Measurements from ENCODE around the gene MXRA8. TPM values are rescaled to one million over a fixed set of nuclear protein-coding genes. Genes with fewer than 3 reads are reported as not detected.
A peak's percentile ranks its signal among the peaks of the same experiment; 100 is the strongest.
"Not testable (repeated sequence)": the region's sequence is repeated elsewhere in the genome, so short reads cannot be mapped to it uniquely, and the experiment has no call there.

Gene MXRA8
- total and polyA plus RNA-seq, 4 donors, result 40.6 to 212 (median 77.2) TPM

GRCh38 chr1:1370771-1371300 is 12.5 kb upstream of the MXRA8 start:
- Histone ChIP-seq H3K36me3 (ENCODE audit: control insufficient read depth, insufficient read depth, low read length) (peaks cover 44% of the 10 kb centered on the region), H3K9me3 (ENCODE audit: control insufficient read depth, insufficient read depth, low read length) (no peaks in the 10 kb centered on the region), H3K27me3 (ENCODE audit: control insufficient read depth, insufficient read depth, low read length) (no peaks in the 10 kb centered on the region), H3K27ac (ENCODE audit: low read depth, low read length) (no peak overlapping the region), H3K4me1 (ENCODE audit: control insufficient read depth, insufficient read depth, low read length) (peaks cover 34% of the 10 kb centered on the region), H3K4me3 (ENCODE audit: low read depth, low read length) (no peak overlapping the region)
- DNase-seq (ENCODE audit: low read depth in 4 of 6, low spot score in 6 of 6), result no peak
- WGBS (ENCODE audit: insufficient coverage), result 93% methylated on average over 15 of the region's 16 CpGs

GRCh38 chr1:1370094-1370493 is 11.7 kb upstream of the MXRA8 start:
- H3K36me3 ChIP-seq (ENCODE audit: control insufficient read depth, insufficient read depth, low read length), result peaks cover 44% of the 10 kb centered on the region
- H3K4me1 ChIP-seq (ENCODE audit: control insufficient read depth, insufficient read depth, low read length), result peaks cover 31% of the 10 kb centered on the region
- DNase-seq (ENCODE audit: low read depth in 4 of 6, low spot score in 6 of 6); H3K9me3 ChIP-seq (ENCODE audit: control insufficient read depth, insufficient read depth, low read length); H3K4me3 ChIP-seq (ENCODE audit: low read depth, low read length); H3K27me3 ChIP-seq (ENCODE audit: control insufficient read depth, insufficient read depth, low read length); H3K27ac ChIP-seq (ENCODE audit: low read depth, low read length): not testable (repeated sequence)
- WGBS (ENCODE audit: insufficient coverage), result 98% methylated on average over 14 of the region's 14 CpGs

GRCh38 chr1:1367315-1367714 is 9.0 kb upstream of the MXRA8 start:
- Histone ChIP-seq H3K9me3 (ENCODE audit: control insufficient read depth, insufficient read depth, low read length) (no peaks in the 10 kb centered on the region), H3K36me3 (ENCODE audit: control insufficient read depth, insufficient read depth, low read length) (peaks cover 20% of the 10 kb centered on the region), H3K27me3 (ENCODE audit: control insufficient read depth, insufficient read depth, low read length) (no peaks in the 10 kb centered on the region), H3K4me1 (ENCODE audit: control insufficient read depth, insufficient read depth, low read length) (peaks cover 10% of the 10 kb centered on the region), H3K4me3 (ENCODE audit: low read depth, low read length) (no peak overlapping the region), H3K27ac (ENCODE audit: low read depth, low read length) (no peak overlapping the region)
- WGBS (ENCODE audit: insufficient coverage), result 96% methylated on average over 5 of the region's 5 CpGs
- DNase-seq (ENCODE audit: low read depth in 4 of 6, low spot score in 6 of 6), result no peak

- Histone ChIP-seq H3K4me1 (ENCODE audit: control insufficient read depth, insufficient read depth, low read length) (peaks cover 10% of the 10 kb centered on the region), H3K27me3 (ENCODE audit: control insufficient read depth, insufficient read depth, low read length) (no peaks in the 10 kb centered on the region), H3K27ac (ENCODE audit: low read depth, low read length) (no peak overlapping the region), H3K36me3 (ENCODE audit: control insufficient read depth, insufficient read depth, low read length) (peaks cover 14% of the 10 kb centered on the region), H3K4me3 (ENCODE audit: low read depth, low read length) (no peak overlapping the region), H3K9me3 (ENCODE audit: control insufficient read depth, insufficient read depth, low read length) (no peaks in the 10 kb centered on the region)
- DNase-seq (ENCODE audit: low read depth in 4 of 6, low spot score in 6 of 6), result no peak
- WGBS (ENCODE audit: insufficient coverage), result 93% methylated on average over 3 of the region's 3 CpGs
Observed at GRCh38 chr1:1366699-1367066, 8.3 kb upstream of the MXRA8 start.

- no peaks in the 10 kb centered on the region for H3K9me3 ChIP-seq (ENCODE audit: control insufficient read depth, insufficient read depth, low read length)
- H3K4me1 ChIP-seq (ENCODE audit: control insufficient read depth, insufficient read depth, low read length), result peaks cover 14% of the 10 kb centered on the region
- H3K27me3 ChIP-seq (ENCODE audit: control insufficient read depth, insufficient read depth, low read length), result no peaks in the 10 kb centered on the region
- WGBS (ENCODE audit: insufficient coverage), result 87% methylated on average over 10 of the region's 10 CpGs
- peaks cover 8% of the 10 kb centered on the region for H3K36me3 ChIP-seq (ENCODE audit: control insufficient read depth, insufficient read depth, low read length)
- no peak overlapping the region for H3K4me3 ChIP-seq (ENCODE audit: low read depth, low read length)
- no peak overlapping the region for H3K27ac ChIP-seq (ENCODE audit: low read depth, low read length)
- DNase-seq (ENCODE audit: low read depth in 4 of 6, low spot score in 6 of 6), result no peak
Observed at GRCh38 chr1:1365875-1366698, 7.7 kb upstream of the MXRA8 start.

- Histone ChIP-seq H3K4me3 (ENCODE audit: low read depth, low read length) (no peak overlapping the region), H3K27ac (ENCODE audit: low read depth, low read length) (no peak overlapping the region), H3K9me3 (ENCODE audit: control insufficient read depth, insufficient read depth, low read length) (no peaks in the 10 kb centered on the region), H3K36me3 (ENCODE audit: control insufficient read depth, insufficient read depth, low read length) (no peaks in the 10 kb centered on the region), H3K27me3 (ENCODE audit: control insufficient read depth, insufficient read depth, low read length) (no peaks in the 10 kb centered on the region), H3K4me1 (ENCODE audit: control insufficient read depth, insufficient read depth, low read length) (peaks cover 29% of the 10 kb centered on the region)
- no peak for DNase-seq (ENCODE audit: low read depth in 4 of 6, low spot score in 6 of 6)
- 74% methylated on average over 9 of the region's 14 CpGs for WGBS (ENCODE audit: insufficient coverage)
Observed at GRCh38 chr1:1364266-1364665, 5.9 kb upstream of the MXRA8 start.

- H3K9me3 ChIP-seq (ENCODE audit: control insufficient read depth, insufficient read depth, low read length), result no peaks in the 10 kb centered on the region
- H3K4me1 ChIP-seq (ENCODE audit: control insufficient read depth, insufficient read depth, low read length), result peaks cover 52% of the 10 kb centered on the region
- peak in 2 of 6 donors; percentile 39 to 65 for DNase-seq (ENCODE audit: low read depth in 4 of 6, low spot score in 6 of 6)
- WGBS (ENCODE audit: insufficient coverage), result 31% methylated on average over 9 of the region's 13 CpGs
- peak overlapping the region; percentile 91 for H3K27ac ChIP-seq (ENCODE audit: low read depth, low read length)
- peaks cover 7% of the 10 kb centered on the region for H3K27me3 ChIP-seq (ENCODE audit: control insufficient read depth, insufficient read depth, low read length)
- H3K4me3 ChIP-seq (ENCODE audit: low read depth, low read length), result peak overlapping the region; percentile 16
- H3K36me3 ChIP-seq (ENCODE audit: control insufficient read depth, insufficient read depth, low read length), result no peaks in the 10 kb centered on the region
Observed at GRCh38 chr1:1361982-1362423, 3.6 kb upstream of the MXRA8 start.

GRCh38 chr1:1361233-1361981 is 3.1 kb upstream of the MXRA8 start:
- Histone ChIP-seq H3K4me3 (ENCODE audit: low read depth, low read length) (peak overlapping the region; percentile 16), H3K27ac (ENCODE audit: low read depth, low read length) (peak overlapping the region; percentile 91), H3K9me3 (ENCODE audit: control insufficient read depth, insufficient read depth, low read length) (no peaks in the 10 kb centered on the region), H3K4me1 (ENCODE audit: control insufficient read depth, insufficient read depth, low read length) (peaks cover 56% of the 10 kb centered on the region), H3K27me3 (ENCODE audit: control insufficient read depth, insufficient read depth, low read length) (peaks cover 11% of the 10 kb centered on the region), H3K36me3 (ENCODE audit: control insufficient read depth, insufficient read depth, low read length) (peaks cover 2% of the 10 kb centered on the region)
- peak in 1 of 6 donors; percentile 39 for DNase-seq (ENCODE audit: low read depth in 4 of 6, low spot score in 6 of 6)
- WGBS (ENCODE audit: insufficient coverage), result 62% methylated on average over 26 of the region's 35 CpGs

GRCh38 chr1:1360506-1361169 is 2.3 kb upstream of the MXRA8 start:
- Histone ChIP-seq H3K9me3 (ENCODE audit: control insufficient read depth, insufficient read depth, low read length) (no peaks in the 10 kb centered on the region), H3K27me3 (ENCODE audit: control insufficient read depth, insufficient read depth, low read length) (peaks cover 11% of the 10 kb centered on the region), H3K4me3 (ENCODE audit: low read depth, low read length) (no peak overlapping the region), H3K36me3 (ENCODE audit: control insufficient read depth, insufficient read depth, low read length) (peaks cover 2% of the 10 kb centered on the region), H3K27ac (ENCODE audit: low read depth, low read length) (peak overlapping the region; percentile 91), H3K4me1 (ENCODE audit: control insufficient read depth, insufficient read depth, low read length) (peaks cover 61% of the 10 kb centered on the region)
- no peak for DNase-seq (ENCODE audit: low read depth in 4 of 6, low spot score in 6 of 6)
- 70% methylated on average over 20 of the region's 20 CpGs for WGBS (ENCODE audit: insufficient coverage)

Data from spinal cord (tissue), 10 donors.